Activated T-helper 1 cell treated with Interleukin-2 at 50 U/mL for 16 hours (primary cell): Measurements from ENCODE around the gene IRF3.

Source experiments
- DNase-seq: peaks from one replicate; pipeline ENCODE4 v3.0.0-alpha.2; 2020; ENCODE audit warnings: low read depth

IRF3 gene

DNA sequence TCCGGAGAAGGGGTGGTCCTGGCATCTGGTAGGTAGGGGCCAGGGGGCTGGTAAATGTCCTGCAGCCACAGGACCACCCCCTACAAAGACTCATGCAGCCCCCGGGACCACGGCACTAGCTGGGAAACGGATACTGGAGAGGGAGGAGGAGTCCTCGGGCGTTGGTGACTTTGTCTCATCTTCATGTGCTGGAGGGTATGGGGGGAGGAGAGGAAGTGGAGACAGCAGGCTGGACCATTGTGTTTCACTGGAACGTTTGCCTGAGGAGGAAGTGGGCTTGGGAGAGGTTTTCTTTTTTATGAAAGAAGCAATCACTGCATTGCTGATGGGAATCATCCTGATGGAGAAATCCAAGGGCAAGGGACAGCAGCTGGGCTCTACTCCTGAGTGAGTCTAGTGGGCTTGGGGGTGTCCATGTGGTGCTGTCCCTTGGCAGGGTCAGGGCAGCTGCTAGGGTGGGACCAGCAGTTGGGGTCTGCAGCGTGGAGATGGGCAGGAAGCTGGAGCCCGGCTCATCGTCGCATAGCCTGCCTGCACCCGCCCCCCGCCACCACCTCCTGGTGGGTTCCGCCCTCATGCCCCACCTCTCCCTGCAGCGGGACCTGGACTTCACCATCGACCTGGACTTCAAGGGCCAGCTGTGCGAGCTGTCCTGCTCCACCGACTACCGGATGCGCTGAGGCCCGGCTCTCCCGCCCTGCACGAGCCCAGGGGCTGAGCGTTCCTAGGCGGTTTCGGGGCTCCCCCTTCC, 22.1 kb upstream of the IRF3 start:
- no peak for DNase-seq

DNA sequence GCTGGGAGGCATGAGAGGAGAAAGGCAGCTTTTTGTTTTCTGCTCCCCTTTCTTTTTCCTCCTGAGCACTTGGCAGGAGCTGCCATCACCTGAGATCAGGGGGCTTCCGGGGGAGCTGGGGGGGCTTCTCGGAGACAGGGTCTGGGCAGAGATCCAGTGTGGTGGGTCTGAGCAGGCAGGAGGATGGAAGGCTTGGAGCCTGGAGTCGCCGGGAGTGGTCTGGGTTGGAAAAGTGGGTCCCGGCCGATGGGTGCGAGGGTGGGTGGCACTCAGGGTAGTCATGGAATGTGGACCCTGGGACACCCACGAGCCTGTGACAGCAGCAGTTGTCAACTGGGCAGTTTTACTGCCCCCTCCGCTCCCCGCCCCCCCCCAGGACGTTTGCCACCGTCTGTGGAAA, 21.5 kb upstream of the IRF3 start:
- DNase-seq, result no peak

DNA sequence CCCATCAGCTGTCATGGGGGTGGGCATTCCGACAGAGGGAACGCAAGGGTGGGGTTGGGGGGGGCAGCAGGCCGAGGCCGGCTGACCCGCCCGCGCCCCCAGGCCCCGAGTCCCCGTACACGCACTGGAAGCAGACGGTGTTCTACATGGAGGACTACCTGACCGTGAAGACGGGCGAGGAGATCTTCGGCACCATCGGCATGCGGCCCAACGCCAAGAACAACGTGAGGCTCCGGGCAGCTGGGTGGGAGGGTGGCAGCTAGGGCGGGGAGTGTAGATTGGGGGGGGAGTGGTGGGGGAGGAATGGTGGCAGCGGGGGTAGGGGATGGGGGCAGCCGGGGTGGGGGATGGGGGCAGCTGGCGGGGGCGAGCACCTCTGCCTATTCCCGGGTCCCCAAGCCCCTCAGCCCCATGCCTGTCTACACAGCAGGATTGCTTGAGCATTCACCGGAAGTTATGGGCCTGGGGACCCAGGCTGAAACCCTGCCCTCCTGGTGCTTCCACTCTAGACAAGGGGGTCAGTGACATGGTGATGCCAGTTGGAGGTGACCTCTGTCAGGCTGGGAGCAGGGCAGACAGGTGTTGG, 20.9 kb upstream of the IRF3 start:
- DNase-seq, result no peak

DNA sequence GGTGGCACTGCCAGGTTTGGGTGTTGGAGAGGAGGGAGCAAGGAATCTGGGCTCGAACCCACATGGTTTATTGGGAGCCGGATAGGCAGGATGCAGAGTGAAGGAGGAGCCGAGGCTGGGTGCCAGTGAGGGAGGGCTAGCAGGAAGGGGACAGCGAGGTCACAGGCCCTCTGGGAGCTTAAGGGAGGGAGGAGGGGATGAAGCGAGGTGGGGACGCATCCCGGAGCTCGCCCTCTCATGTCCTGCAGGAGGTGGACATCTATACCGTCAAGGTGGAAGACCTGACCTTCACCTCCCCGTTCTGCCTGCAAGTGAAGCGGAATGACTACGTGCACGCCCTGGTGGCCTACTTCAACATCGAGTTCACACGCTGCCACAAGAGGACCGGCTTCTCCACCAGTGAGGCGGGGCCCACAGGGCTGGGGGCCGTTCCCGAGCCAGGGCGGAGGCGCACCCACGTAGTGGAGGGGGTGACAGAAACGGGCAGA, 20.2 kb upstream of the IRF3 start:
- DNase-seq, result no peak

DNA sequence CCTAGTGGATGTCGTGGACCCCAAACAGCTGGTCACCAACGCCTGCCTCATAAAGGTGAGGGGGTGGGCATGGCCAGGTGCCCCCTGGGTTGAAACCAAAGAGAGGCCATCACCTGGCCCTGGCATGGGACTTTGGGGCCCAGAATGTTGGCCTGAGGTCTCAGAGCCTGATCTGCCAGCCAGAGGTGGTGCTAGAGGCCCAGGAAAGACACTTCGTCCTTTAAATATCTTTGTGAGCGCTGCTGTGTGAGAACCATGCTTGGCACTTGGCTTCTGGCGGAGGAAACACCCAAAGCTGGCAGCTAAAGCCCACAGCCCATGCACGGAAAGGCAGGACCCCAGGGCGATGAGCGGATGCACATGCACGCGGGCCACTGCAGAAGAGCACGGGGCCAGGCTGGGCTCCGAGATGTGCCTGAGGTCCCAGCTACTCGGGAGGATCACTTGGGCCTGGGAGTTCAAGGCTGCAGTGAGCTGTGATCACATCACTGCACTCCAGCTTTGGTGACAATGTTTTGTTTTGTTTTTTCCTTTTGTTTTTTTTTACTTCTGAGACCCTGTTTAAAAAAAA, 19.4 kb upstream of the IRF3 start:
- DNase-seq, result no peak

DNA sequence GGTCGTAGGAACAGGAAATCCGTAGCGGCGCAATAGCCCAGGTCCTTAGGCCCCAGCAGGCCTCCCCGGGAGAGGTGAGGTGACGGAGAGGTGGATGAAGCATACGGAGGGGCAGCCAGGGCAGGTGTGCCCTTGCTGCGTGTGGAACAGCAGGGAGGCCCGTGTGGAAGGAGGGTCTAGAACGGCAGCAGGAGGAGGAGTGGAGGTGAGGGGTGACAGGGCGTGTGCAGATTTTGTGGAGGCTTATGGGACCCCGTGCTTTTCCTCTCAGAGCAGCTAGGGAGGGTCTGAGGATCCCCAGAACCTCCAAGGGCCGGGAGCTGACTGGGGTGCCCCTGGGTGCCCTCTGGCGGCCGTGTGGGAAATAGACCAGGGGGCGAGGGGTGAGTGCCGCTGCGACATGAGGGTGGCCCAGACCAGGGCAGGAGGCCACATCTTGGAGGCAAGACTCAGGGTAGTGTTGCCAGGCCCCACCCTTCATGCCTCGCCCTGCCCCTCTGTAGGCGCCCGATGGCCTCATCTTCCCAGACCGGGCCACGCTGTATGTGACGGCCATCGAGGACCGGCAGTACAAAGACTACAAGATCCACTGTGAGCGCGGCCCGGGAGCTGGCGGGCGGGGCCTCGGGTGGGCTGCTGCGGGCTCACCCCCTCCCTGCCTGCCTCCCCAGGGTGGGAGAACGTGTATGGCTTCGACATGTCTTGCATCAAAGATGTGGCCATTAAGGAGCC, 18.8 kb upstream of the IRF3 start:
- DNase-seq, result no peak

DNA sequence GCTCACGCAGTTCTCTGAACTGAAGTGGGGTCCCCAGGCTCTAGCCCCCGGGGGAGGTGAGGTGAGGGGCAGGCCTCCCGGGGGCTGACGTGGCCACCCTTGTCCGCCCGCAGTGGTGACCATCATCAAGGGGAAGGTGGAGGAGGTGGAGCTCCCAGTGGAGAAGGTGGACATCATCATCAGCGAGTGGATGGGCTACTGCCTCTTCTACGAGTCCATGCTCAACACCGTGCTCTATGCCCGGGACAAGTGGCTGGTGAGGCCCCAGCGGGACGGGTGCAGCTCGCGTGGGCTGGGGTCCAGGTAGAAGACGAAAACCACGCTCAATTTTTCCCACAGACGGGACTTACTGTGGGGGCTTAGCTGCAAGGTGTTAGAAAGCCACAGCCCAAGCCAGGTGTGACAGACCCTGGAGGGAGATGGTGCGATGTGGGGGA, 18.2 kb upstream of the IRF3 start:
- no peak for DNase-seq

DNA sequence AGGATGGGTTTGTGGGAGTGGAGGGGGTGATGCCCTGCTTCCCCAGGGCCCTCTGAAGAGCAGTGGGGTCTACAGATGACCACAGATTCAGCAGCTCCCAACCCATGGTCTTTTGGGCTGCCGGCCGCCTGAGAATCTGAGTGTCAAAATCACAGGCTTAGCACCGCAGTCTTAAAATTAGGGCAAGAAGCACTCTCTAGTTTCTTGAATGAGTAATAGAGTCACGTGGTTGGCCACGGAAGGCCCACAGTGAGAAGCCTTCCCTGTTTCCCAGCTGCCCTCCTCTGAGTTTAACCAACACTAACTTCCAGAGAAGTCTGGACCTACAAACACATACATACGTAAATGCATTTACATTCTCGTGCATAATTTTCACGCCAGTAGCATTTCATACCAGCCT, 16.6 kb upstream of the IRF3 start:
- no peak for DNase-seq

DNA sequence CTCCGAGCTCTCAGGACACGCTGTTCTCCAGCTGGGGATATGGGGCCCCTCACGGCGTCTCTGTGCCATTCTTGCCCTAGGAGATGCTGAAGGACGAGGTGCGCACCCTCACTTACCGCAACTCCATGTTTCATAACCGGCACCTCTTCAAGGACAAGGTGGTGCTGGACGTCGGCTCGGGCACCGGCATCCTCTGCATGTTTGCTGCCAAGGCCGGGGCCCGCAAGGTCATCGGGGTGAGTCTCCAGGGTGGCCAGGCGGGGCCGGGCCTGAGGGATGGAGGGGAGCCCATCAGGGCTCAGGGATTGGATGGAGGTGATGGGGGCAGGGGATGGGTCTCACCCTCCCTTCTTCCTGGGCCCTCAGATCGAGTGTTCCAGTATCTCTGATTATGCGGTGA, 16.2 kb upstream of the IRF3 start:
- no peak for DNase-seq

DNA sequence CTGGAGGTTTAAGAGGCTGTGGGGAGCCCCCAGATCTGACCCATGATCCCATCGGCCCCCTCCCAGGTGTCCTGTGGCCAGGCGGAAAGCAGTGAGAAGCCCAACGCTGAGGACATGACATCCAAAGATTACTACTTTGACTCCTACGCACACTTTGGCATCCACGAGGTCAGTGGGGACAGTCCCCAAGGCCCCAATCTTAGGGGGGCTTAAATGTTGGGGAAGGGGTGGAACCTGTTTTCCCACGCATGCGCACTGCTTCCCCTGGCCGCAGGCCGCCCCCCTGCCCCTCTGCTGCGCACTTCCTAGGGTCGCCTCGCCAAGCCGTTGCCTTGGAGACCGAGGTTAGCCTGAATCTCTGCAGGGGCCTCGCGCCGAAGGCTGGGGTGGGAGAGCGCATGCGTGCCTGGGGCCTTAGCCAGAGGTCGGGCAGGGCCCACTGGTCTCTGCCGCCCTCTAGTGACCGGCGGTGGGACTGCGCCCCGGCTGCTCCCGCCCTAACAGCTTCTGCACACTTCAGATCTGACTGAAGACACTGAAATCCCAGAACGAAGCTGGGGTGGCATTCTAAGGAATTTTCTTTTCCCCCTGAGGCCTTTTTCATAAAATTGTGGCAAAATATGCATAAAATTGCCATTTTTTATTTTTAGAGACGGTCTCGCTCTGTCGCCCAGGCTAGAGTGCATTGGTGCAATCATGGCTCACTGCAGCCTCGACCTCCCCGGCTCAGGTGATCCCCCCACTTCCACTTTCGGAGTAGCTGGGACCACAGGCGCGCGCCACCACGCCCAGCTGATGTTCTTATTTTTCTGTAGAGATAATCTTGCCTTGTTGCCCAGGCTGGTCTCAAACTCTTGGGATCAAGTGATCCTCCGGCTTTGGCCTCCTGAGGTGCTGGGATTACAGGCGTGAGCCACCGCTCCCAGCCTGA, 15.0 kb upstream of the IRF3 start:
- peak; percentile 91 for DNase-seq

DNA sequence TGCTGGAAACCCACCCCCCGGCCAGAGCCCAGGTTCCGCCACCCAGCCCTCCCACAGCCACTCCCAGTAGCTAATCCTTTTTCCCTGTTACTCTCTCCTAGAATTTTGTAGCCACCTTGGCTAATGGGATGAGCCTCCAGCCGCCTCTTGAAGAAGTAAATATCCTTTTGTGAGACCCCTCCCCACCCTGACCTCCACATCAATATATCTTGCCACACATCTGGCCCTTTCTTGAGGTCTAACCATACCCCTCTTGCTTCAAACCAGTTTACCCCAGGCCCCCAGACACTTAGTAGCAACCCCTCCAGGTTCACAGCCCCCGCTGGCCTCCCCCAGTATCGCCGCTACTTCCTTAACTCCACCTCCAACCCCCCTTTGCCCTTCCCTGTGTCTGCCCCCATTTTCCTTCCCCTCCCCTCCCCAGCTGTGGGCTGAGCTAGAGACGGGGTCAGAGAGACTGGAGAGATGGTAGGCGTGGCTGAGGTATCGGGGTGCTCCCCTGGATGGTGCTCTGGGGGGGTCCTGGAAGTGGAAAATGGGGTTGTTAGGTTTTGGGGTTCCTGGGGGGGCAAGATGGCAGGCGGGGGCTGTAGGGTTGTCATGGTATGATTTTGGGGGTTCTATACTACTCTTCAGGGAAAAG, 14.2 kb upstream of the IRF3 start:
- DNase-seq, result no peak

DNA sequence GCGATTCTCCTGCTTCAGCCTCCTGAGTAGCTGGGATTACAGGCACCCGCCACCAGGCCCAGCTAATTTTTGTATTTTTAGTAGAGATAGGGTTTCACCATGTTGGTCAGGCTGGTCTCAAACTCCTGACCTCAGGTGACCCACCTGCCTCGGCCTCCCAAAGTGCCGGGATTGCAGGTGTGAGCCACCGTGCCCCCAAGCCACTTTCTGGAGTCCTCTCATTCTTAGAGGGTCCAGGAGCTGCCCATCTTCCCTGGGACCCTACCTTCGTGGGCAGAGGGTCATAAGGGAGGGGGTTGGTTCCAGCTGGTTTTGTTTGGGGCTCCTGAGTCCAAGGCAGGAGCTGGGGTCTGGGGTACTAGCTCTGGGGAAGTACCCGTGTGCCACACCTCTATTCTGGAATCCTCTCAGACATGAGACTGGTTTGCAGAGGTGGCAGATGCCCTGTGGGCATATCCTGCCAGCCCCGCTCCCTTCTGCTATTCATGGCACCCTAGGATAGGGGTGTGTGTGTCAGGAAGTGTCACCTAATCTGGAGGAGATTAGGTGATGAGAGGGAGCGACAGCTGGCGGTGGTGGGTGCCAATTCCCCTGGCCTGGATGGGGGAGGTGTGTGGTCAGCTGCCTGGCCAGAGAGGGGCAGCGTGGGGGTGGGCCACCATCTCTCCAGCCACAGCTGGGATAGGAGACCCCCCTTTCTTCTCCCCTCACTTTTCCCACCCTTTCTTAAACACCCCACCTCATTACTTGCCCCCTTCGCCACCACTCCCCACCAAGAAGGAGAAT, 13.5 kb upstream of the IRF3 start:
- DNase-seq, result no peak

DNA sequence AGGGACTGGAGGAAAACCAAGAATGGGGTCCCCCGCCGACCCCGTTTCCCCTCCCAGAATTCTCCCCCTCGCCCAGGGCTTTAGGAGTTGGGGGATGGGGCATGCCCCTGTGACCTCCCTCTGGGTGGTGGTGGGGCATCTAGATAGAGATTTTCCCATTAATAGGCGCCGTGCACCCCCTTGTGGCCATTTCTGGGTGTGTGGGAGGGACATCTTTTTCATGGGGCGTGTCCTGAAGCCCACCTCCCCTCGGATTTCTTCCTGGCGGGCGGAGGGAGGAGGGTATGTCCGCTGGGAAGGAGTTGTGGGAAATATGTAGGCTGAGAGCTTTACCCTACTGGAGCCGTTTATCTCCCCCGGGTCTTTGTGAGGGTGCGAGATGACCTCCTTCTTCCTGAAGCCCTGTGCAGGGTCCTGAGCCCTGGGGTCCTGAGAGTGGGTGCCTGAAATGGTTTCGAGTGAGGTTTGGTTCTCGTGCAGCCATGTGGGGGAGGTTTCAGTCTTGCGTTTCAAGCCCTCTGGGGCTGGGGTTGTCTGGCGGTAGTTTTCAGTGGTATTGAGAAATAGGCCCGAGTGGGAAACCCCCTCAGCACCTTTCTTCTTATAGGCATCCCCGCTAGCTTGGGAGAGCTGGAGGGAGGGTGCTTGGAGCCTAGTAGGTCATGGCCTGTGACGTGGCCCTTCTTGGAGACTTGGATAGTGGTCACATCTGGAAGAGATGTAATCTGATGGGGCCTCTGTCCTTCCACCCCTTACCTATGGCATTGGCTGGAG, 12.4 kb upstream of the IRF3 start:
- peak; percentile 66 for DNase-seq

DNA sequence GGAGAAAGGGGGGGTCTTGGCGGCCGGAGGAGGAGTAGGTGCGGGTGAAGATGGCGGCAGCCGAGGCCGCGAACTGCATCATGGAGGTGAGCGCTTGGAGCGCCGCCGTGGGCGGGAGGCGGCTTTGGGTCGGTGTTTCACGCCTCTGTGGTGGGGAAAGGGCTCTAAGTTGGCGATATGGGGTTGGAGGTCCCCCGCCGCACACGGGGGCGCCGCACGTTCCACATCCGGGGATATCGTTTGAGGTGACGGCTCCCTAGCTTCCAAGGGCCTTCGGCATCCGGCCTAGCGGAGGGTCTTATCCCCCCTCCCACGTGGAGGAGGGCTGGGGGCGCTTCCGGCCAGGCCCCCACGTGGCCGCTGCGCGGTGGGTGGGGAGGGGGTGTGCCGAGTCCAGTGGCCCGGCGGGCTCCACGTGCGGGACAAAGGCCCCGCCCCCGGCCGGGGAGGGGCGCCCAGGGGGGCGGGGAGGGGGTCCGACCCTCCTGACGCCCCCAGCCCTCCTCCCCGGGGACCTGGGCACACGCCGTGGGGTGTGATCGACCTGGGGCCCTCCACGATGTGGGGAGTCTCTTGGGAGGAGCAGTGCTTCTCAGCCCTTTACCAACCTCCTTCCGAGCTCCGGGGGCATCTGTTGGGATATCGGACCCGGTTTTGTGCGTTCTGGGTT, 11.7 kb upstream of the IRF3 start, which contains the start of gene PRMT1:
PRMT1 (plus strand) TSS at position 41 of the 670 bp plus-strand sequence; CDS start at position 51, 10 bp downstream.
- DNase-seq, result peak; percentile 27

DNA sequence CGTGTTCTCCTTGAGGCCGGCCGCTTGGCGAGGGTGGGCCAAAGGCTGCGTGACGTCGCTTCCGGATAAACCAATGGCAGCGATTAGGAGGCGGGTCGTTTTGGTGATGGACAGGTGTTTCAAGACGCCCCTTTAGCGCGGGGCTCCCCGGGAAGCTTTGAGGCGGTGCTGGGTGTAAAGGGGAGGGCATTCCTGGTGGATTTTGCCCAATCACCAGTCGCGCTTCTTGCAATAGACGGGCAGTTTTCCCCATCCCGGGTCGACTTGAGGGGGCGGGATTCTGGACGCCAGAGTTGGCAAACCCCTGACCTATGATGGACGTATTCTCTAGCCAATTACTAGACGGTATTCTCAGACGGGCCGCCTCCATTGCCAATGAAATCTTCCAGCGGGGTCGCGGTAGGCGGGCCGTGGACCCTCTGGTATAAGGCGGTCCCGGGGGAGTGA, 11.2 kb upstream of the IRF3 start:
- peak; percentile 95 for DNase-seq

DNA sequence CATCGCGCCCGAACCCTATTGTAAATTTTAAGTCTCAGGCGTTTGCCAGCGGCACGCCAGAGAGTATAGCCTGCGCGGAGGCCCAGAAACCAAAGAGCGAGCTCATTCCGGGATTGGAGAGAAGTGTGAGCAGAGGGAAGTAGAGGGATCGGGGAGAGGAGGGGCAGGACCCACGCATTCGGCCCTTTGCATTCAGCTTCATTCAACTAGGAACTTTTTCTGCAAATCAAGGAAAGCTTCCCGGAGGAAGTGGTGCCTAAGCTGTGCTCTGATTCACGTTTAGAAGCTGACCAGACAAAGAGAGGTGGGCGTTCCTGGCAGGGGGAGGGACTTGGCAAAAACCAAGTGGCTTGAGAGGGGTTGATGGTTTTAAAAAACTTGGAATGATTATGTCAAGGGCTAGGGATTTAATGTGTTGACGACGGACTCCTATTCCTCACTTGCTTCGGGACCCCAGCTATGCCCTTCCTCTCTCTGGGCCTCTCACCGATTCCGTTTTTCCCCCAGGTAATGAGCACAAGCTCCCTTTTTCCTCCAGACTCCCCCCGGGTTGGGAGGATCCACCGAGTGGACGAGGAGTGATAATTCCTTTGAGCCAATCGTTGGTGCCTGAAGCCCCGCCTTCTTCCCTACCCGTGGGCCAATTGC, 10.6 kb upstream of the IRF3 start:
- no peak for DNase-seq

DNA sequence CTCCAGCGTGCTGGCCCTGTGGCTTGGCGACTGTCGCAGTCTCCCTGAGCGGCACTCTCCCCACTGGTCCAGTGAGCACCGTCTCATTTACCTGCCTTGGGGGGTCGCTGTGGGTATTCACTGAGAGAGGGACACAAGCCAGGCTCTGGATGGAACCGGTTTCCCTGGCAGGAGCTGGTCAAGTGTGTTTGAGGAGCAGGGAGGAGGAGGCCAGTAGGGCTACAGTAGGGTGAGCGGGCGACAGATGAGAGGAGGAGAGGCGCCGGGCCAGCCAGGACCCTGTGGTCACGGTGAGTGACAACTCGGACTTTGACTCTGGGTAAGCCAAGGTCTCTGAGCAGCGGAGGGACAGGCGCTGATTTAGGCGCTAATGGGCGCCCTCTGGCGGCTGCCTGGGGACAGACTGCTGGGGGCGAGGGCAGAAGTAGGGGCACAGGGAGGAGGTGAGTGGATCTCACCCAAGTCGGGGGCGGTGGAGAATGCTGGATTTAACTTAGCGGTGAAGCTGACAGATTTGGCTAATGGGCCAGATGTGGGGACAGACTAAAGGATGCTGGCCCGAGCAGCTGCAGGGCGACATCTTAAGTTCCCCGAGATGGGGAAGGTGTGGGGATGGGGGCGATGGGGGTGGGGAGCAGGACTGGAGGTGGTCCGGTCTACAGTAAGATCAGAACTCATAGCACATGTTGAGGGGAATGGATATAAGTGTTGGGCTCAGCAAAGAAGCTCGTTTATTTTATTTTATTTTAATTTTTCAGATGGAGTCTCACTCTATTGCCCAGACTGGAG, 6.7 kb upstream of the IRF3 start:
- peak; percentile 60 for DNase-seq
